Stimulated activated CD4-positive, alpha-beta T cell treated with anti-CD3 and anti-CD28 coated beads, Interleukin-15, amount 100 ng/mL, for 1 hour (primary cell): ENCODE results near the gene CLCNKB.
"Not testable (repeated sequence)": the region's sequence is repeated elsewhere in the genome, so short reads cannot be mapped to it uniquely, and the experiment has no call there.

Experiments
- DNase-seq, 2 donors: peaks; one replicate each; pipeline ENCODE4 v3.0.0-alpha.2; 2020; ENCODE audit warnings: low read depth in 1 of 2, low spot score in 1 of 2

The CLCNKB gene

DNA sequence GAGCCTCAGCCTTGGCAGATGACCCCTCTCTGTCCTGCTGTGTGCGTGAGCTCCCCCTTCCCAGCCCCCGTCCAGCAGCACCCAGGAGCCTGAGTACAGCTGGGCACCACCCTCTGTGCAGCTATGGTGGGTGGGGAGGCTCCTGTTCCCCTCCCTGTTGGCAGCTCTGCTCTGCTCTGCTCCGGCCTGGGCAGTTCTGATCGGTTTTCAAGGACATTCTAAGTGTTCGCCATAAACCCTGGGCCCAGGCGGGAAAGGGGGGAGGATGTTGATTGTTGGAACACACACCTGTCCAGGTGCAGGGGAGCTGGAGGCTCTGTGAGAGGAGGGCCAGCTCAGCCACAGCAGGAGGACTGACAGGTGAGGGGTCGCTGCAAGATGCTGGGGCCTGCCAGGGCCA, at the start of gene CLCNKB:
Gene CLCNKB (plus strand): TSS at position 262 of the 400 bp plus-strand sequence. CDS start 711 bp downstream, outside the sequence.
- no peak for DNase-seq

DNA sequence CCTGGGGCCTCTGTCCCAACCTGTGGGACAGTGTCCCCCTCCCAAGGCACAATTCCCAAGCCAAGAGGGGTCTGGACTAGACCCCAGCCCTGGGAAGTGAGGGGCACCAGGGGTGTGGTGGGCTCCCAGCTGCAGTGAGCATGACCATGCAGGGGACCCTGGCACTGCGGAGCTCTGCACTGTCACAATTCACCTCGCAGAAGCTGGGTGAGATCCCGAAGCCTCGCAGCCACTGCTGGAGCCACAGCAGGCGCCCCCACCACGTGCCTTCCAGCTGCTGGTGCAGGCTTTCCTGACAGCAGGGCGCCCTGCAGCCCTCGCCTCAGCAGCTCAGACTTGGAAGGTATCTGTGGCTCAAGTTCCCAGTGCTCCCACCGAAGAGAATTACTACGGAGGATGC, 49.5 kb upstream of the CLCNKB start:
- no peak for DNase-seq

DNA sequence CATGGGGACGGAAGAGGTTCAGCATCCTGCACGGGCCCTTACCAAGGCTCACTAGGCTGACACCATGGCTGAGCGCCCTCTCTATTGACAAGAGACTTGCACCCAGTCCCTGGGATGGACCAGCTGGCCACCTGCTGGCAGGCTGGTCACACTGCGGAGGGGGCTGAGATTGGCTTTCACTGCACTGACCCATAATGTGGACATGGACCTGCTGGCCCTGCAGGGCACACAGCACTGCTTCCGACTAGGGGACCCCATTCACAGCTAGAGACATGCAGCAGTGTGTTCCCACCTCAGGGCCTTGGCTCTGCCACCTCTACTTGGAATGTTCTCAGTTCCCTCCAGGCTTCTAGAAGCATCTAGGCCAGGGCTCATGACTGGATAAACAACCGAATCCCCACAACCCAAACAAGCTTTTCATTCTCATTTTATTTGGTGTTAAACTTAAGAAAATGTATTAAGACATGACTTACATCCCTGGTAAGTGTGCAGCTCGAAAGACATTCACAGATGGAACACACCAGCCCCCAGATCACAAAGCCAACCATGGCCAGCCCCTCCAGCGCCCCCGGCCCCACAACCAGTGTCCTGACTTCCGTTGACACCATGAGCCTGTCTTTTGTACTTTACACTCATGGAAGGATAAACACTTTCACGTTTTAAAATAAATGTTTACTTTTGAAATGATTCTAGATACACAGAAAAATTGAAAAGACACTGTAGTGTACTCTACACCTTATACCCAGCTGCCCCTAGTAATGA, 48.8 kb upstream of the CLCNKB start:
- DNase-seq, result peak in 1 of 2 donors; percentile 33

DNA sequence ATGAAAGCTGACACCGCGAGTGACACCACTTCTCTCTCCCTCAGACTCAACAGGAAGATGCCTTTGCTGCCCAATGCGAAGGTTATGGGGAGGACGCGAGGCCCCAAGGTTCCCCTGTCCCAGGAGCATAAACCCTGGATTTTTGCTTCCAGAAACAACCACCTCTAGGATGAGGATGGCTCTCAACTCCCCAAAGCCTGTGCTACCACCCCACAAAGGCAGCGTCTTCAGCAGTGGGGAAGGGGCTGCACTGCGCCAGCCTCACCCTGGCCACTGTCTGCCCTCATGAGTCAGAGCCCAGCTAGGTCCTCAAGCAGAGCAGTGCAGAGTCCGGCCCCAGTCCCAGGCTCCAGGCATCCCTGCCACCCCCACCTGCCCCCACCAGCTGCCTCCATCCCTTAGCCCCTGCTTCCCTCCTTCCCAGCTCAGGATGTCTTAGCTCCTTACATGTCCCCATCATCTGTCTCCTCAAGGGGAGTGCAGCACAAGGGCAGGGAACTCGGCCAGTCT, 46.5 kb upstream of the CLCNKB start:
- no peak for DNase-seq

DNA sequence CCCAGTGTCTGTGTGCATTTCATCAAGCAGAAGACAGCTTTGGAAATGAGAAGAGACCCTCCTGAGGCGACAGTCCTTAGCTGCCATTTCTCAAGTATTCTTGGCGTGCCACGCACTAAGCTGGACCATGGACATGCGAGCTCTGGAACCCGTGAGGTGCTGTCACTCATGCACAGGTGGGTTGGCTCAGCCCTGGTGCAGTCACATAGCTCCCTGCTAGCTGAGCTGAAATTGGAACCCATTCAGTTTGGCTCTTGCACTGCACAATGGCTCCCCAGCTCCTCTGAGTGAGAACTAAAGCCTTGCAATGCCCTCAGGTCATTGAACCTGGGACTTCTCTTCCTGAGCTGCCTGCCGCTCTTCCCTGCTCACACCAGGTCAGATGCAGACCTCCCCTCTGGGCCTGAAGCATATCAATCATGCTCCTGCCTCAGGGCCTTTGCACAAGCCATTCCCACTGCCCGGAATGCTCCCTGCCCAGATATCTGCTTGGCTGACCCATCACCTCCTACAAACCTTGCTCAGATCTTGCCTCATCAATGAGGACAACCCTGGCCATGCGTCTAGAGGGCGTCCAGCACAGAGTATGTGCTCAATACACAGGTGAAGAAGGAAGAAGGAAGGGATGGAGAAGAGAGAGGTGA, 45.8 kb upstream of the CLCNKB start:
- DNase-seq, result no peak

DNA sequence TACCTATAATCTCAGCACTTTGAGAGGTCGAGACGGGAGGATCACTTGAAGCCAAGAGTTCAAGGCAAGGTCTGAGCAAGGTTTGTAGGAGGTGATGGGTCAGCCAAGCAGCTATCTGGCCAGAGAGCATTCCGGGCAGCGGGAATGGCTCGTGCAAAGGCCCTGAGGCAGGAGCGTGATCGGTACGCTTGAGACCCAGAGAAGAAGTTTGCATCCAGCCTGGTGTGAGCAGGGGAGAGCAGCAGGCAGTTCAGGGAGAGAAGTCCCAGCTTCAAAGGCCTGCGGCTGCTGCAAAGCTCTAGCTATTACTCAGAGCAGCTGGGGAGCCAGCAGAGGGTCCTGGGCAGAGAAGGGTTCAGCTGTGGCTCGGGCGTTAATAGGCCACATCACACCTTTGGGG, 44.7 kb upstream of the CLCNKB start:
- no peak for DNase-seq

DNA sequence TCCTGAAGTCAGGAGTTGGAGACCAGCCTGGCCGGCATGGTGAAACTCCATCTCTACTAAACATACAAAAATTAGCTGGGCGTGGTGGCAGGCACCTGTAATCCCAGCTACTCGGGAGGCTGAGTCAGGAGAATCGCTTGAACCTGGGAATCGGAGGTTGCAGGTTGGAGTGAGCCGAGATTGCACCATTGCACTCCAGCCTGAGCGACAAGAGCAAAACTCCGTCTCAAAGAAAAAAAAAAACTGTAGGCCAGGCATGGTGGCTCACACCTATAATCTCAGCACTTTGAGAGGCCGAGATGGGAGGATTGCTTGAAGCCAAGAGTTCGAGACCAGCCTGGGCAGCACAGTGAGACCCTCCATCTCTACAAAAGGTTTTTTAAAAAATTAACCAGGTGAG, 42.3 kb upstream of the CLCNKB start:
- DNase-seq, result not testable (repeated sequence)

DNA sequence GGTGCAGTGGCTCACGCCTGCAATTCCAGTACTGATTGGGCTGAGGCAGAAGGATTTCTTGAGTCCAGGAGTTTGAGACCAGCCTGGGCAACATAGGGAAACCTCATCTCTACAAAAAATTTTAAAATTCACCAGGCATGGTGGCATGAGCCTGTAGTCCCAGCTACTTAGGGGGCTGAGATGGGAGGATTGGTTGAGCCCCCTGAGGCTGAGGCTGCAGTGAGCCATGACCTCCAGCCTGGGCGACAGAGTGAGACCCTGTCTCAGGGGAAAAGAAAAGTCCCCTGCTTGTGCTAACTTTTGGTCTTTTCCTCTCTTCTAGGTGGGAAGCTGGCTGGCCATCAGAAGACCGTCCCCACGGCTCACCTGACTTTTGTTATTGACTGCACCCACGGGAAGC, 38.0 kb upstream of the CLCNKB start:
- no peak for DNase-seq

DNA sequence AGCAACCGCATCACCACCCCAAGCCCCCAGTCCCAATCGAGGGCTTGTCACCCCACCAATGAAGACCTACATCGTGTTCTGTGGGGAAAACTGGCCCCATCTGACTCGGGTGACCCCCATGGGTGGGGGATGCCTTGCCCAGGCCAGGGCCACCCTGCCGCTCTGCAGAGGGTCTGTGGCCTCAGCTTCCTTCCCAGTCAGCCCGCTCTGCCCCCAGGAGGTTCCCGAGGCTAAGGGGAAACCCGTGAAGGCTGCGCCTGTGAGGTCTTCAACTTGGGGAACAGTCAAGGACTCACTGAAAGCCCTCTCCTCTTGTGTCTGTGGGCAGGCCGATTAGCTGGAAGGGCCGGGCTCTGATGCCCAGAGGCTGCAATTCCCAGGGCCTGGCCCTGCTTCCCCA, 37.6 kb upstream of the CLCNKB start:
- DNase-seq, result no peak

DNA sequence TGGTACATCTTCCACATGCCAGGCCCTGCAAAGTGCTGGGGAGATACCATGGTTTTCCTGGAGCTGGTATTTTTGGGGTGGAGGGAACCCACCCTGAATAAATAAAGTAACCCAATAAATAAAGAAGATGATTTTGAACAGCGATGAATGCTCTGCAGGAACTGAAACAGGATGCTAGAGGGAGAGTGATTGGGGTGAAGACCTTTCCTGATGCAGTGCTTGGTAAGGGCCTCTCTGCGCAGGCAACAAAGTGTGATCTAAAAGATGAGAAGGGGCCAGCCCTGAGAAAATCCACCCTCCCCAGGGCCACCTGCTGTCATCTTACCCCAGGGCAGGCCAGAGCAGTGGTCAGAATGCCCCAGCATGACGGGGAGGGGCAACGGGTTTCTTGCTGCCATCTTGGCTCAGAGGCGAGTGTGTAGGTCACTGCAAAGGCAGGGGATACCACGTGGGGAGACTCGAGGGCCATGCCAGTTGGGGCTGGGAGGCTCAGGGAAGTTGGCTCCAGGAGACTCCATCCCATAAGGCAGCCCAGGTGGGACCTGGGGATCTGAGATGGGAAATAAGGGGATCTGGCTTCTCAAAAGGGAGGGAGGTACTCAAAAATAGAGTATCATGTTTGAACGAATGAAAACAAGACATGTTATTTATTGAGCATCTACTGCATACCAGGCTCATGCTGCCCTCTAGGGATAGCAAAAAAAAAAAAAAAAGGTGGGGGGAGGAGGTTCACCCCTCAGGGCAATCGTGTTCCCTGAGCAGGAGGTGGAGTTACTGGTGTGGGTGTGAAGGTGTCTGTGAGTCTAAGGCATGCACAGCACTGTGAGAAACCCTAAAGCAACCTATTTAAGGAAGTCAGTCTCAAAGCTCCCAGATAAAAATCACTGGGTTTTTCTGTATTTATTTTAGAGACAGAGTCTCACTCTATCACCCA, 36.8 kb upstream of the CLCNKB start:
- no peak for DNase-seq

DNA sequence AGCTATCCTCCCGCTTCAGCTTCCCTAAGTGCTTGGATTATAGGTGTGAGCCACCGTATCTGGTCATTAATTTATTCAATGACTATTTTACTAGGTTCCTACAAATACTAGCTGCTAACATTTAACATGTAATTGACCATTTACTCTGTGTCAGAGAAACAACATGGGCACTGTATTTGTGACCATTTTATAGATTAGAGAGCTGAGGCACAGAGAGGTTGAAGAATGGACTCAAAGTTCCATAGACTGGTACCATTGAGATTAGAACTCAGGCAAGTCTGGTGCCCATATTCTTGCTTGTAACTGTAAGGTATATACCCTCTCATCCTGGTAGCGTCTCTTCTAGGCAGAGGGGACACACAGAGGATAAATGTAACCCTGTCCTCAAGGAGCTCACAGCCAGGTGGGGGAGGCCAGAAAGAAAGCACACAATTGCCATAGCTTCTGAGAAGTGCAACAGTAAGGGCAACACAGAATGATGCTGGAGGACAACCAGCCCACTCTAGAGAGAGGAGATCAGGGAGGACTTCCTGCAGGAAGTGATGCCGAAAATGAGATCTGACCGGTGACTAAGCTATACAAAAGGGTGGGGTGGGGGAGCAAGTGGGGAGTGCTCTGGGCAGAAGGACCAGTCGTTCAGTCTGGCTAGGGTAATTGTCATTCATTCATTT, 35.8 kb upstream of the CLCNKB start:
- DNase-seq, result no peak

DNA sequence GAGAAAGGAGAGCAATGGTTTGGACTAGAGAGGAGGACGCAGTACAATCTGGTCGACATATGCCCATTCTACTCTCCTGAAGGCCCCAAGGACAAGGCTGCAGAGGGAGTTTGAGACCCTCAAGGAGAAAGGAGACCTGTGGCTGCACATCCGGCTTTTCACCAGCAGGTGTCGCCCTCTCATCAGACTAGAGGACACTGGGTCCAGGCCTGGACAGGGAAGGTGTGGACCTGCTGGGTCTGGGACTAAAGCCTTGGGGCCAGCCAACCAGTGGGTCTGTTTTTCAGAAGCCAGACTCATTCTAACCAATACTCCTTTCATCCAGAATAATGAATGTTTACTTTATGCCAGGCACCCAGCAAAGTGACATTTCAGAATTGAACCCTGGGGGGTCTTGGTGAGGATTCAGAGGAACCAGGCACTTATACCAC, 34.5 kb upstream of the CLCNKB start:
- peak; percentile 47 to 56 for DNase-seq

DNA sequence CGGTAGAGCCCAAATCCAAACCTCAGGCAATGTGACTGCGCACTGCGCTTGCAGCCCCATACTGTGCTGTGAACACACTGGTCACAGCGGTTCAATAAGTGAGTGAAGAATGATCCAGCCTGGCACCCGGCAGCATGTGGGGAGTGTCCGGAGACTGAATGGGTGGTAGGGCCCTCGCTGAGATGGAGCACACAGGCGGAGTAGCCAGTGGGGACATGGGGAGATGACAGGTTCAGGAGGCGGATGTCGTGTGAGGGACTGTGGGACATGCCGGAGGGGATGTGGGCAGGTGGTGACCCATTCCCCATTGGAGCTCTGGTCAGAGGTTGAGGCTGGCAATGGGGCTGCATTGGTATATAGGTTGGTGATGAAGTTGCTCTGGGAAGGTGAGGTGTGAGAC, 33.9 kb upstream of the CLCNKB start:
- DNase-seq, result no peak

DNA sequence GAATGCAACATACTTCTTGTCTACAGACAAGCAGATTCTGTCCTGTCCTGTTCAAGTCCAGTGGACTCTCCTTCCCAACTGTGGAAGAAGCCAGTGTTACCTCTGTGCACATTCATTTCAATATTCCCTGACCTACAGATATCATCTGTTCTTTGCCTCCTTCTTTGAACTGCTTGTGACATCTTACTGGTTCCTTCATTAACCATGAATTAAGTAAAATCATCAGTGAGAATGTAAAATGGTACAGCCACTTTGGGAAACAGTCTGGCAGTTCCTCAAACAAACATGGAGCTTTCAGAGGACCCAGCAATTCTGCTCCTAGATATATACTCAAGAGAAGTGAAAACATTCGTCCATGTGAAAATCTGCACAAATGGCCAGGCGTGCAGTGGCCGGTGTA, 32.7 kb upstream of the CLCNKB start:
- DNase-seq, result no peak

DNA sequence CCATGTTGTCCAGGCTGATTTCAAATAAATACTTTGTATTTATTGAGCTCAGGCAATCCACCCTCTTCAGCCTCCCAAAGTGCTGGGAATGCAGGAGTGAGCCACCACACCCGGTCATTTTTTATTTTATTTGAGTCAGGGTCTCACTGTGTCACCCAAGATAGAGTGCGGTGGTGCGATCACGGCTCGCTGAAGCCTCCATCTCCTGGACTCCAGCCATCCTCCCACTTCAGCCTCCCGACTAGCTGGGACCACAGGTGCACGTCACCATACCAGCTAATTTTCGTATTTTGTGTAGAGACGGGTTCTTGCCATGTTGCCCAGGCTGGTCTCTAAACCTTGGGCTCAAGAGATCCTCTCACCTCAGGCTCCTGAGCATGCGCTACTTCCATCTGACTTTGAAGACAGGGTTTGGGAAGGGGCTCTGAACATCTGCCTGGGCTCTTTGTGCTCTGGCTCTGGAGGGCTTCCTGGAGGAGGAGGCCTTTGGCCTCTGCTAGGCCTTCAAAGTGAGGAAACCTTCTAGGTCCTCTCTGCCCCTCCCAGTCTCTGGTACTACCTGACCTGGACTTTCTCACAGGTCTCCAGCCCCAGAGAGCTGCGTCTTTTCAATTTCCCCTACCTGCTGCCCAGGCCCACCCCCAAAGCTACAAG, 31.5 kb upstream of the CLCNKB start:
- no peak for DNase-seq

DNA sequence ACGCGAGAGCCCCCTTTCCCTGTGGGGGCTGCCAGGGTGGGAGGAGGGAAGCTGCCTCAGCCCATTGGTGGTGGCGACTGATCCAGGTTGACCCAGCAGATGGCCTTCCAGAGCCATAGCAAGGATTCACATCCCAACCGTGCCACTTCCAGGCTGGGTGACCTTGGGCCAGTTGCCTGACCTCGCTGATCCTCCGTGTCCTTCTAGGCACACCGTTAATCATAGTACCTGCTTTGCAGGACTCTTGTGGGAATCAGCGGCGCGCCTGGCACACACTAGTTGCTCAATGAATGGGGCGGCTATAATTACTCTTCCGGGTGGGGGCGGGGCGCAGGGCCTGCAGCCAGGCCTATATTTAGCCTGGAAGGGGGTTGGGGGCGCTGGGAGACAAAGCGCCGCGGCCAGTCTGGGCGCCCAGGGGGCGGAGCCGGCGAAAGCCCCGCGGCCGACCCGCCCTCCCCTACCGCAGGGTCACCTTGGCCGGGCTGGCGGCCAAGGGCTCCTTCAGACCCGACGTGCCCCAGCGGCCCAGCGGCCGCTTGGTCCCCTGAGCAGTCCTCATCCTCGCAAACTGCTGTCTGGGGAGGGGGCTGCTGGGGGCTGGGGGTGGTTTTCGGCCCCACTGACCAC, 30.9 kb upstream of the CLCNKB start:
- peak in 1 of 2 donors; percentile 14 for DNase-seq

DNA sequence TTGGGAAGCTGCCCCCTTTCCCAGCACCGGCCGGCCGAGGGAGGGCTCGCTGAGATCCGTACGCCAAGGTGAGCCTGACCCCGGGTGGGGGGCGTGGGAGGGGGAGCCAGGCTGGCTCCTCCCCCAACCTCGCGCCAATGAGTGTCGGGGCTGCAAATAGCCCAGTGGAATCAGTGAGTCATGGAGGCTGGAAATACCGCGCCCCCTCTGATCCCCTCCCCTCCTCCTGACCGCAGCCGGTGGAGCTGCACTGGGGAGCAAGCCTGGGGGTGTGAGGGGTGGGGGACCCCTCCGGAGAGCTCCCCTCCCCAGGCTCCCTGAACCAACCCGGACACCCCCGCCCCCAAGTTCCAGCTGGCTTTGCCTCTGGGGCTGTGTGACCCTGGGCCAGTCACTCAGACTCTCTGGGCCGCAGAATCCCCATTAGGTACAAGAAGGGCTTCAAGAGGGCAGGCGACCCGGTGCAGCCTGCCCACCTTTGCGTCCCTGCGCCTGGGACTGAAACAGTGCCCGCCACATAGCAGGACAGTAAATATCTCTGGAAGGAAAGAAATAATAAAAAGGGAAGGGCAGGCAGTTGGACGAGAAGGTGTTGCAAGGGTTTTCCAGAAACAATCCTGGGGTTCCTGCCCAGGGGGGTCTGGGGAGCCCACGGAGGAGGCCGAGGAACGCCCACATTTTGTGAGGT, 30.2 kb upstream of the CLCNKB start:
- DNase-seq, result peak; percentile 15 to 46

DNA sequence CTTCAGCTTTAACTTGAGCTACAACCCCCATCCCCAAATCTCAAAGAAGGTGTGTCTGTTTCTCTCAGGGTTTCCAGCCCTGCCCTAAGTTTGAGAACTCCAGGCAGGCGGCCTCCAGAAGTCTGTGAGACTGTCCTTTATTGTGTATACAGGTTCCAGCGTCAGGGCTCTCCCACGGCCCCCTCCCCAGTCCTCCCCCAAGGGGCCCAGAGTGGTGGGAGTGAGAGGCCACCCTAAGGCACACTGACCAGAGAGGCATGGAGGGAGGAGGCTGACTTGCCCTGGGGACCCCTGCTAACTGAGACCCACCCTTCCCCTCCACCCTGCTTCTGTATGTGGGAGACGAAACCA, 29.7 kb upstream of the CLCNKB start:
- no peak for DNase-seq
